Bronchial epithelial cell (primary cell): ENCODE measurements around the gene WIPF2. TPM values are rescaled to one million over a fixed set of nuclear protein-coding genes. Genes with fewer than 3 reads are reported as not detected.

ENCODE experiments used
- DNase-seq: peaks from one replicate; pipeline ENCODE4 v3.0.0-alpha.2; 2010; ENCODE audit warnings: low read depth
- FAIRE-seq: peaks from 2 replicates; lab custom pipeline; 2011; peaks lifted over from hg19 to GRCh38; lab: Jason Lieb, UNC
- H3K27me3 ChIP-seq: 2 replicates; pipeline ENCODE4 v1.5.1; 2011; ENCODE audit warnings: low read length; ENCODE audit not compliant: control insufficient read depth, insufficient read depth
- H3K36me3 ChIP-seq: 2 replicates; pipeline ENCODE4 v1.5.1; 2011; ENCODE audit warnings: low read length; ENCODE audit not compliant: control insufficient read depth, insufficient read depth
- H3K4me3 ChIP-seq: 2 replicates; pipeline ENCODE4 v1.5.1; 2011; ENCODE audit warnings: mild to moderate bottlenecking, low read depth, low read length, control low read depth
- CTCF ChIP-seq: IDR thresholded peaks from 2 replicates; pipeline ENCODE4 v1.5.1; 2011; ENCODE audit warnings: mild to moderate bottlenecking, moderate library complexity, low read length, control low read depth, inconsistent platforms; ENCODE audit not compliant: insufficient read depth, severe bottlenecking
- total RNA-seq: library from RNA; depleted of rRNA; stranded (reverse); fragments of >200 nt; gene quantifications from 2 replicates; pipeline ENCODE4 v1.2.1, GENCODE V29; 2014

WIPF2 gene
- total RNA-seq, 1 donor from 2014 or later, result 6.3 TPM

GRCh38 chr17:40307001-40307730 is 88.1 kb downstream of the WIPF2 start:
- Histone ChIP-seq H3K36me3 (no peaks in the 10 kb centered on the region), H3K4me3 (no peak overlapping the region), H3K27me3 (no peaks in the 10 kb centered on the region)
- FAIRE-seq (no peak), DNase-seq (no peak)
- TF ChIP-seq CTCF, result no peak

- Histone ChIP-seq H3K36me3 (no peaks in the 10 kb centered on the region), H3K27me3 (no peaks in the 10 kb centered on the region), H3K4me3 (no peak overlapping the region)
- DNase-seq, result no peak
- TF ChIP-seq CTCF, result no peak
- FAIRE-seq, result no peak
Measured at GRCh38 chr17:40307740-40308239, 88.7 kb downstream of the WIPF2 start.

GRCh38 chr17:40309031-40309948 is 90.2 kb downstream of the WIPF2 start, which contains the start of gene RARA:
RARA (plus strand) TSS chr17:40309180; CDS start chr17:40331219, 22,039 bp downstream.
- H3K36me3 ChIP-seq, result no peaks in the 10 kb centered on the region
- TF ChIP-seq CTCF, result no peak
- H3K27me3 ChIP-seq, result no peaks in the 10 kb centered on the region
- peak within 1 kb of the TSS; percentile 65 for H3K4me3 ChIP-seq
- DNase-seq, result no peak
- FAIRE-seq, result no peak

- no peak for DNase-seq
- H3K4me3 ChIP-seq, result peak overlapping the region; percentile 65
- H3K27me3 ChIP-seq, result no peaks in the 10 kb centered on the region
- no peak for FAIRE-seq
- no peak for TF ChIP-seq CTCF
- no peaks in the 10 kb centered on the region for H3K36me3 ChIP-seq
Measured at GRCh38 chr17:40309949-40310510, 90.9 kb downstream of the WIPF2 start.

- FAIRE-seq, result no peak
- no peak for TF ChIP-seq CTCF
- Histone ChIP-seq H3K27me3 (no peaks in the 10 kb centered on the region), H3K36me3 (no peaks in the 10 kb centered on the region), H3K4me3 (no peak overlapping the region)
- no peak for DNase-seq
Measured at GRCh38 chr17:40310882-40311391, 91.8 kb downstream of the WIPF2 start.
